IMR-90 (cell line): ENCODE data around the gene RPS6KA5. TPM values are rescaled to one million over a fixed set of nuclear protein-coding genes. Genes with fewer than 3 reads are reported as not detected.
A peak's percentile ranks its signal among the peaks of the same experiment; 100 is the strongest.

ENCODE experiments used
- ATAC-seq: fragments of 200-7000 bp; cut with Tn5 transposase; 2 replicates; pipeline ENCODE4 v1.9.1; 2020; ENCODE audit warnings: low read depth, mild to moderate bottlenecking, moderate library complexity
- BruUV-seq: library from RNA; stranded (reverse); fragments of 400-500 nt; replicated peaks from 2 replicates; lab custom pipeline; 2021; lab: Mats Ljungman, UMichigan
- CTCF ChIA-PET: fragments of 300-600 bp; formaldehyde crosslinking; extraction: SDS; loops from one replicate; lab custom pipeline; 2021; ENCODE audit warnings: antibody characterized with exemption; lab: Yijun Ruan, JAX
- POLR2A ChIA-PET: fragments of 300-600 bp; sonication (Branson Sonifier 250); formaldehyde crosslinking; loops from one replicate; lab custom pipeline; 2022; ENCODE audit warnings: antibody characterized with exemption; ENCODE audit not compliant: unreplicated experiment; lab: Charles Lee
- DNase-seq: peaks from one replicate; pipeline ENCODE4 v3.0.0; 2013
- H2AFZ ChIP-seq: replicated peaks from 2 replicates; pipeline ENCODE3; 2013; ENCODE audit warnings: low read length, mild to moderate bottlenecking; ENCODE audit not compliant: poor library complexity
- H2AK5ac ChIP-seq: 2 replicates; pipeline ENCODE4 v1.6.1; 2013; ENCODE audit warnings: low read depth, low read length, inconsistent platforms
- H2AK9ac ChIP-seq: replicated peaks from 2 replicates; pipeline ENCODE3; 2013; ENCODE audit warnings: mild to moderate bottlenecking, low read depth, low read length, moderate library complexity; ENCODE audit not compliant: poor library complexity
- H2BK120ac ChIP-seq: 2 replicates; pipeline ENCODE4 v1.6.1; 2013; ENCODE audit warnings: low read depth, low read length, inconsistent platforms
- H2BK15ac ChIP-seq: 3 replicates; pipeline ENCODE4 v1.6.1; 2013; ENCODE audit warnings: low read depth, low read length, inconsistent platforms
- H2BK20ac ChIP-seq: 2 replicates; pipeline ENCODE4 v1.6.1; 2013; ENCODE audit warnings: low read depth, mild to moderate bottlenecking, inconsistent platforms, low read length, moderate library complexity
- H2BK5ac ChIP-seq: 2 replicates; pipeline ENCODE4 v1.6.1; 2013; ENCODE audit warnings: mild to moderate bottlenecking, low read depth, low read length, inconsistent platforms; ENCODE audit not compliant: poor library complexity, severe bottlenecking
- H3K14ac ChIP-seq: replicated peaks from 2 replicates; pipeline ENCODE4 v1.6.1; 2013; ENCODE audit warnings: low read depth, low read length, inconsistent platforms
- H3K18ac ChIP-seq: 2 replicates; pipeline ENCODE4 v1.6.1; 2013; ENCODE audit warnings: low read depth, low read length, control low read depth
- H3K23ac ChIP-seq: 2 replicates; pipeline ENCODE4 v1.6.1; 2013; ENCODE audit warnings: low read depth, low read length, inconsistent platforms
- H3K27ac ChIP-seq: 2 replicates; pipeline ENCODE4 v1.5.1; 2013; ENCODE audit warnings: mild to moderate bottlenecking, control low read depth, low read length; ENCODE audit not compliant: insufficient read depth
- H3K27me3 ChIP-seq: 2 replicates; pipeline ENCODE4 v1.6.1; 2013; ENCODE audit warnings: low read length; ENCODE audit not compliant: control insufficient read depth, insufficient read depth
- H3K36me3 ChIP-seq: 2 replicates; pipeline ENCODE4 v1.6.1; 2013; ENCODE audit warnings: low read length, mixed read lengths; ENCODE audit not compliant: control insufficient read depth, insufficient read depth
- H3K4ac ChIP-seq: 2 replicates; pipeline ENCODE4 v1.6.1; 2013; ENCODE audit warnings: low read depth, low read length, inconsistent platforms
- H3K4me1 ChIP-seq: 2 replicates; pipeline ENCODE4 v1.6.1; 2013; ENCODE audit warnings: low read length, mixed read lengths; ENCODE audit not compliant: control insufficient read depth, insufficient read depth
- H3K4me2 ChIP-seq: 2 replicates; pipeline ENCODE4 v1.6.1; 2013; ENCODE audit warnings: low read depth, mild to moderate bottlenecking, control low read depth, low read length, moderate library complexity
- H3K4me3 ChIP-seq: 2 replicates; pipeline ENCODE4 v1.5.1; 2013; ENCODE audit warnings: low read depth, mild to moderate bottlenecking, control low read depth, low read length, moderate library complexity; ENCODE audit not compliant: insufficient read depth
- H3K56ac ChIP-seq: 2 replicates; pipeline ENCODE4 v1.6.1; 2013; ENCODE audit warnings: low read length, inconsistent platforms; ENCODE audit not compliant: insufficient read depth; ENCODE audit errors: extremely low read depth
- H3K79me1 ChIP-seq, 2 experiments: 2 replicates each; pipeline ENCODE4 v1.6.1; 2013; ENCODE audit warnings: low read length in 2 of 2, inconsistent platforms in 1 of 2, low read depth in 1 of 2
- H3K9ac ChIP-seq: 2 replicates; pipeline ENCODE4 v1.6.1; 2013; ENCODE audit warnings: low read depth, low read length, control low read depth
- H3K9me1 ChIP-seq: 2 replicates; pipeline ENCODE4 v1.6.1; 2013; ENCODE audit warnings: low read length, inconsistent platforms; ENCODE audit not compliant: insufficient read depth
- H3K9me3 ChIP-seq: 2 replicates; pipeline ENCODE4 v1.6.1; 2013; ENCODE audit warnings: low read length; ENCODE audit not compliant: control insufficient read depth, insufficient read depth
- H4K20me1 ChIP-seq: 2 replicates; pipeline ENCODE4 v1.6.1; 2013; ENCODE audit warnings: low read length, inconsistent platforms; ENCODE audit not compliant: insufficient read depth
- H4K5ac ChIP-seq: 2 replicates; pipeline ENCODE4 v1.6.1; 2013; ENCODE audit warnings: mild to moderate bottlenecking, low read depth, low read length, control low read depth
- H4K8ac ChIP-seq, 2 experiments: 2 replicates each; pipeline ENCODE4 v1.6.1; 2013; ENCODE audit warnings: low read depth in 2 of 2, low read length in 2 of 2, control low read depth in 1 of 2, inconsistent platforms in 1 of 2
- H4K91ac ChIP-seq: 2 replicates; pipeline ENCODE4 v1.6.1; 2013; ENCODE audit warnings: low read depth, low read length, inconsistent platforms; ENCODE audit not compliant: insufficient read depth
- BHLHE40 ChIP-seq: fragments of 150-350 bp; IDR thresholded peaks from 2 replicates; pipeline ENCODE4 v1.6.1; 2016; ENCODE audit warnings: mild to moderate bottlenecking, low read depth, low read length
- CEBPB ChIP-seq: IDR thresholded peaks from 2 replicates; pipeline ENCODE4 v1.6.1; 2012; ENCODE audit warnings: low read depth, low read length, improper control_type of control experiment
- CHD1 ChIP-seq: IDR thresholded peaks from 2 replicates; pipeline ENCODE4 v1.6.1; 2012; ENCODE audit warnings: low read depth, low read length, improper control_type of control experiment
- ELK1 ChIP-seq: fragments of 150-350 bp; IDR thresholded peaks from 2 replicates; pipeline ENCODE4 v1.6.1; 2016; ENCODE audit warnings: low read depth, mild to moderate bottlenecking, low read length, moderate library complexity, borderline replicate concordance
- FOS ChIP-seq: fragments of 150-350 bp; IDR thresholded peaks from 2 replicates; pipeline ENCODE4 v1.6.1; 2016; ENCODE audit warnings: low read depth, low read length
- MAFK ChIP-seq: IDR thresholded peaks from 2 replicates; pipeline ENCODE4 v1.6.1; 2012; ENCODE audit warnings: low read depth, low read length, improper control_type of control experiment
- MAZ ChIP-seq: IDR thresholded peaks from 2 replicates; pipeline ENCODE4 v1.6.1; 2012; ENCODE audit warnings: low read depth, mild to moderate bottlenecking, low read length, improper control_type of control experiment, moderate library complexity, borderline replicate concordance
- MXI1 ChIP-seq: IDR thresholded peaks from 2 replicates; pipeline ENCODE4 v1.6.1; 2012; ENCODE audit warnings: low read depth, mild to moderate bottlenecking, low read length, moderate library complexity, borderline replicate concordance
- NFE2L2 ChIP-seq: fragments of 150-350 bp; IDR thresholded peaks from 2 replicates; pipeline ENCODE4 v1.6.1; 2016; ENCODE audit warnings: low read depth, mild to moderate bottlenecking, low read length
- POLR2A ChIP-seq: IDR thresholded peaks from 2 replicates; pipeline ENCODE4 v1.6.1; 2012; ENCODE audit warnings: mild to moderate bottlenecking, low read depth, low read length
- RAD21 ChIP-seq: IDR thresholded peaks from 2 replicates; pipeline ENCODE4 v1.6.1; 2012; ENCODE audit warnings: low read length, improper control_type of control experiment
- RCOR1 ChIP-seq: IDR thresholded peaks from 2 replicates; pipeline ENCODE4 v1.6.1; 2012; ENCODE audit warnings: mild to moderate bottlenecking, low read length, improper control_type of control experiment; ENCODE audit not compliant: insufficient replicate concordance
- RFX5 ChIP-seq: IDR thresholded peaks from 2 replicates; pipeline ENCODE4 v1.8.0; 2012; ENCODE audit warnings: low read depth, mild to moderate bottlenecking, low read length, moderate library complexity
- SMC3 ChIP-seq: fragments of 150-350 bp; IDR thresholded peaks from 2 replicates; pipeline ENCODE4 v1.6.1; 2016; ENCODE audit warnings: low read depth, mild to moderate bottlenecking, antibody characterized with exemption, low read length, moderate library complexity
- USF2 ChIP-seq: fragments of 150-350 bp; IDR thresholded peaks from 2 replicates; pipeline ENCODE4 v1.6.1; 2017; ENCODE audit warnings: mild to moderate bottlenecking, antibody characterized with exemption, low read length, low read depth
- WGBS, 2 experiments: methylation state at CpG; one replicate each; pipeline versions ENCODE4 v1.1.5 to v1.1.7; 2013; ENCODE audit warnings: missing lambda C conversion rate in 2 of 2; ENCODE audit not compliant: insufficient read length in 1 of 2; ENCODE audit errors: extremely low coverage in 2 of 2; 5-methylcytosine and 5-hydroxymethylcytosine counted together
- dilution Hi-C: fragments of 300-500 bp; cut with HindIII; formaldehyde crosslinking; loops from one replicate; pipeline ENCODE4 v1.14.3; 2018; ENCODE audit warnings: low sequenced_read_pairs; ENCODE audit not compliant: unreplicated experiment
- in situ Hi-C: fragments of 300-500 bp; cut with MboI; formaldehyde crosslinking; loops from 3 replicates; pipeline ENCODE4 v1.14.3; 2019; ENCODE audit warnings: low sequenced_read_pairs, inconsistent platforms, mixed read lengths
- intact Hi-C: fragments of 100-400 bp; cut with micrococcal nuclease; formaldehyde crosslinking; loops from 2 replicates; pipeline ENCODE4 v1.10.0; 2022
- polyA plus RNA-seq, 3 experiments: library from polyadenylated mRNA; depleted of rRNA; stranded (reverse); fragments of >200 nt; gene quantifications; 2 replicates each; pipeline ENCODE4 v1.2.3, GENCODE V29; 2012; ENCODE audit warnings: low replicate concordance in 1 of 3
- total RNA-seq: library from RNA; depleted of rRNA; stranded (reverse); fragments of >200 nt; gene quantifications from 2 replicates; pipeline ENCODE4 v1.2.3, GENCODE V29; 2012
- TF ChIP-seq, protein P1 (sequence below): conservative IDR thresholded peaks from 2 replicates; pipeline ENCODE4 v1.5.1; 2012; ENCODE audit warnings: mild to moderate bottlenecking, low read depth, low read length, improper control_type of control experiment

The RPS6KA5 gene
- total and polyA plus RNA-seq, 2 of the 4 experiments (the other 2 are of a cell fraction), result 0.36 TPM

DNA sequence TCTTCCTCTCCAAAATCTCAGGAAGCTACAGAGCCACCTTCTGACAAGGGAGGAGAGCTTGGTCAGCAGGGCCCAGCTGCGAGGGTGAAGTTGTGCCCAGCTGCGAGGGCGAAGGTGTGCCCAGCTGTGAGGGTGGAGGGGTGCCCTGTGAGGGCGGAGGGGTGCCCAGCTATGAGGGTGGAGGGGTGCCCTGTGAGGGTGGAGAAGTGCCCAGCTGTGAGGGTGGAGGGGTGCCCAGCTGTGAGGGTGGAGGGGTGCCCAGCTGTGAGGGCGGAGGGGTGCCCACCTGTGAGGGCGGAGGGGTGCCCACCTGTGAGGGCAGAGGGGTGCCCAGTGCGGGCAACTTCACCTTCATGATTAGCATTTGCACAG lies 223.8 kb downstream of the RPS6KA5 start:
- ATAC-seq (no peak), DNase-seq (no peak)
- no peak for TF ChIP-seq RAD21
- no peak for TF ChIP-seq POLR2A
- TF ChIP-seq FOS, result no peak
- no peak for TF ChIP-seq MAZ
- no peak for TF ChIP-seq CEBPB
- no peak for TF ChIP-seq NFE2L2
- no peak for TF ChIP-seq BHLHE40
- TF ChIP-seq ELK1, result no peak
- TF ChIP-seq MXI1, result no peak
- no peak for TF ChIP-seq CHD1
- TF ChIP-seq, protein P1, sequence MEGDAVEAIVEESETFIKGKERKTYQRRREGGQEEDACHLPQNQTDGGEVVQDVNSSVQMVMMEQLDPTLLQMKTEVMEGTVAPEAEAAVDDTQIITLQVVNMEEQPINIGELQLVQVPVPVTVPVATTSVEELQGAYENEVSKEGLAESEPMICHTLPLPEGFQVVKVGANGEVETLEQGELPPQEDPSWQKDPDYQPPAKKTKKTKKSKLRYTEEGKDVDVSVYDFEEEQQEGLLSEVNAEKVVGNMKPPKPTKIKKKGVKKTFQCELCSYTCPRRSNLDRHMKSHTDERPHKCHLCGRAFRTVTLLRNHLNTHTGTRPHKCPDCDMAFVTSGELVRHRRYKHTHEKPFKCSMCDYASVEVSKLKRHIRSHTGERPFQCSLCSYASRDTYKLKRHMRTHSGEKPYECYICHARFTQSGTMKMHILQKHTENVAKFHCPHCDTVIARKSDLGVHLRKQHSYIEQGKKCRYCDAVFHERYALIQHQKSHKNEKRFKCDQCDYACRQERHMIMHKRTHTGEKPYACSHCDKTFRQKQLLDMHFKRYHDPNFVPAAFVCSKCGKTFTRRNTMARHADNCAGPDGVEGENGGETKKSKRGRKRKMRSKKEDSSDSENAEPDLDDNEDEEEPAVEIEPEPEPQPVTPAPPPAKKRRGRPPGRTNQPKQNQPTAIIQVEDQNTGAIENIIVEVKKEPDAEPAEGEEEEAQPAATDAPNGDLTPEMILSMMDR, result no peak
- no peak for TF ChIP-seq MAFK
- no peak for TF ChIP-seq USF2
- TF ChIP-seq RCOR1, result no peak
- TF ChIP-seq RFX5, result no peak
- TF ChIP-seq SMC3, result no peak
- Histone ChIP-seq H4K5ac (no peak overlapping the region; the same call in 1 of the 2 replicates), H3K4me3 (no peak overlapping the region), H3K56ac (no peak overlapping the region), H2AK9ac (no peak overlapping the region), H2BK15ac (peak overlapping the region; percentile 68; the same call in 1 of the 3 replicates), H3K4me2 (no peak overlapping the region), H3K4me1 (peaks cover 7% of the 10 kb centered on the region; the same call in 1 of the 2 replicates), H3K36me3 (no peaks in the 10 kb centered on the region), H3K9ac (no peak overlapping the region), H2BK5ac (peak overlapping the region; percentile 48), H4K8ac (peak overlapping the region in 1 of 2 experiments; percentile 52; a peak in 1 of 4 replicates), H4K91ac (peak overlapping the region; percentile 77), H3K14ac (peak overlapping the region; percentile 27; the same call in 1 of the 2 replicates), H2BK20ac (peak overlapping the region; percentile 76; the same call in 1 of the 2 replicates), H3K23ac (no peak overlapping the region), H4K20me1 (no peaks in the 10 kb centered on the region), H3K4ac (peak overlapping the region; percentile 75), H3K18ac (peak overlapping the region; percentile 16; the same call in 1 of the 2 replicates), H3K79me1 (no peaks in the 10 kb centered on the region), H2AFZ (peak overlapping the region; percentile 62), H3K9me3 (no peaks in the 10 kb centered on the region), H2BK120ac (peak overlapping the region; percentile 76), H3K27ac (peak overlapping the region; percentile 37; the same call in 1 of the 2 replicates), H3K9me1 (0 out of 2 replicates have a peak, but pooled peaks cover 4% of the 10 kb centered on the region), H2AK5ac (peak overlapping the region; percentile 91), H3K27me3 (peaks cover 4% of the 10 kb centered on the region; the same call in 1 of the 2 replicates)
- intact Hi-C loops (no loop called here), dilution Hi-C loops (no loop called here), in situ Hi-C loops (no loop called here)
- ChIA-PET POLR2A (interaction anchor here (0.6 kb wide), 1 partner anchor 24 kb away, joined by 3 read pairs; no protein-coding TSS in a partner anchor), CTCF (no interaction called here)
- 100% methylated on average over 2 of the region's 7 CpGs; no CpG with 5 or more reads in 1 of the 2 experiments for WGBS, 2 experiments
- no TSS peak for BruUV-seq
